GM12878 (cell line): ENCODE measurements around the gene RTP5. TPM values are rescaled to one million over a fixed set of nuclear protein-coding genes. Genes with fewer than 3 reads are reported as not detected.
A peak's percentile ranks its signal among the peaks of the same experiment; 100 is the strongest.

ENCODE experiments used
- ATAC-seq: fragments of 200-7000 bp; cut with Tn5 transposase; 3 replicates; pipeline ENCODE4 v1.9.1; 2020; ENCODE audit warnings: mild to moderate bottlenecking, moderate library complexity
- BruUV-seq: library from RNA; stranded (reverse); fragments of 400-500 nt; replicated peaks from 2 replicates; lab custom pipeline; 2021; lab: Mats Ljungman, UMichigan
- CTCF ChIA-PET: fragments of 300-600 bp; sonication (Branson Sonifier 250); formaldehyde crosslinking; extraction: SDS; loops from one replicate; lab custom pipeline; 2021; ENCODE audit warnings: inconsistent platforms; lab: Yijun Ruan, JAX
- POLR2A ChIA-PET: fragments of 350-600 bp; formaldehyde crosslinking; extraction: SDS; loops from one replicate; lab custom pipeline; 2021; ENCODE audit warnings: inconsistent platforms; lab: Charles Lee
- RAD21 ChIA-PET: fragments of 300-600 bp; sonication (Branson Sonifier 250); formaldehyde crosslinking; loops from one replicate; lab custom pipeline; 2023; ENCODE audit warnings: antibody characterized with exemption; ENCODE audit not compliant: unreplicated experiment; lab: Charles Lee
- SMC1A ChIA-PET: fragments of 300-600 bp; sonication (Branson Sonifier 250); formaldehyde crosslinking; loops from one replicate; lab custom pipeline; 2023; ENCODE audit not compliant: unreplicated experiment, uncharacterized antibody; lab: Charles Lee
- DNase-seq: peaks from one replicate; pipeline ENCODE4 v3.0.0-alpha.2; 2011; ENCODE audit warnings: low read depth, low spot score
- FAIRE-seq: peaks from 3 replicates; lab custom pipeline; 2011; peaks lifted over from hg19 to GRCh38; lab: Jason Lieb, UNC
- H2AFZ ChIP-seq: 2 replicates; pipeline ENCODE4 v1.6.0; 2011; ENCODE audit warnings: low read depth, low read length, control low read depth; ENCODE audit not compliant: control insufficient read depth
- H3K27ac ChIP-seq: 2 replicates; pipeline ENCODE4 v1.5.1; 2011; ENCODE audit warnings: control low read depth; ENCODE audit not compliant: control insufficient read depth, insufficient read depth
- H3K27me3 ChIP-seq, 2 experiments: replicated peaks in 1 of 2; 2 replicates each; pipeline versions ENCODE4 v1.6.0 to v1.6.1; 2011; ENCODE audit warnings: low read length in 1 of 2; ENCODE audit not compliant: control insufficient read depth in 2 of 2, insufficient read depth in 2 of 2
- H3K36me3 ChIP-seq, 2 experiments: 2 replicates each; pipeline ENCODE4 v1.5.1; 2011; ENCODE audit warnings: low read length in 1 of 2; ENCODE audit not compliant: control insufficient read depth in 2 of 2, insufficient read depth in 2 of 2
- H3K4me1 ChIP-seq: 2 replicates; pipeline ENCODE4 v1.6.1; 2011; ENCODE audit warnings: mild to moderate bottlenecking, low read length, moderate library complexity, mixed read lengths; ENCODE audit not compliant: control insufficient read depth, insufficient read depth
- H3K4me2 ChIP-seq: 2 replicates; pipeline ENCODE4 v1.6.0; 2011; ENCODE audit warnings: control low read depth; ENCODE audit not compliant: control insufficient read depth, insufficient read depth
- H3K4me3 ChIP-seq: fragments of 200-600 bp; sonication (generic); 2 replicates; pipeline ENCODE4 v1.5.1; 2016
- H3K79me2 ChIP-seq: 2 replicates; pipeline ENCODE4 v1.6.0; 2011; ENCODE audit warnings: low read length; ENCODE audit not compliant: control insufficient read depth, insufficient read depth
- H3K9ac ChIP-seq: 2 replicates; pipeline ENCODE4 v1.8.0; 2011; ENCODE audit warnings: low read length, control low read depth, mixed read lengths; ENCODE audit not compliant: control insufficient read depth, insufficient read depth
- H3K9me3 ChIP-seq: replicated peaks from 3 replicates; pipeline ENCODE4 v1.5.1; 2011; ENCODE audit warnings: mild to moderate bottlenecking, low read length; ENCODE audit not compliant: control insufficient read depth, insufficient read depth
- H4K20me1 ChIP-seq: 2 replicates; pipeline ENCODE4 v1.6.0; 2011; ENCODE audit not compliant: control insufficient read depth, insufficient read depth
- BMI1 ChIP-seq: fragments of 450-650 bp; IDR thresholded peaks from 2 replicates; pipeline ENCODE4 v1.6.1; 2016; ENCODE audit warnings: mild to moderate bottlenecking, moderate library complexity, borderline replicate concordance
- CREB1 ChIP-seq: IDR thresholded peaks from 2 replicates; pipeline ENCODE4 v1.6.1; 2012; ENCODE audit warnings: low read depth, mild to moderate bottlenecking, inconsistent platforms
- CTCF ChIP-seq, 3 experiments: IDR thresholded peaks in 2 of 3; conservative IDR thresholded peaks in 1 of 3; 2 replicates each; pipeline ENCODE4 v1.5.1; 2011; ENCODE audit warnings: low read depth in 3 of 3, low read length in 3 of 3, mild to moderate bottlenecking in 3 of 3, control low read depth in 2 of 3, moderate library complexity in 2 of 3, inconsistent platforms in 1 of 3, mixed read lengths in 1 of 3; ENCODE audit not compliant: control insufficient read depth in 2 of 3, insufficient read depth in 1 of 3; ENCODE audit errors: extremely low read depth in 1 of 3
- ETV6 ChIP-seq, 2 experiments: fragments of 450-650 bp in 1 of 2; IDR thresholded peaks in 1 of 2; conservative IDR thresholded peaks in 1 of 2; 2 replicates each; pipeline ENCODE4 v1.6.1; 2014; ENCODE audit warnings: antibody characterized with exemption in 1 of 2, borderline replicate concordance in 1 of 2, low read depth in 1 of 2, mild to moderate bottlenecking in 1 of 2, moderate library complexity in 1 of 2
- NBN ChIP-seq: fragments of 450-650 bp; IDR thresholded peaks from 2 replicates; pipeline ENCODE4 v1.6.1; 2016
- NR2C1 ChIP-seq: fragments of 450-650 bp; IDR thresholded peaks from 2 replicates; pipeline ENCODE4 v1.6.1; 2017; ENCODE audit warnings: antibody characterized with exemption, mild to moderate bottlenecking, moderate library complexity
- POLR2A ChIP-seq: IDR thresholded peaks from 2 replicates; pipeline ENCODE4 v1.6.1; 2011; ENCODE audit warnings: low read depth, mild to moderate bottlenecking, low read length
- RAD51 ChIP-seq: fragments of 450-650 bp; IDR thresholded peaks from 2 replicates; pipeline ENCODE4 v1.6.1; 2016; ENCODE audit warnings: moderate library complexity, mild to moderate bottlenecking, inconsistent platforms
- whole genome bisulfite sequencing: methylation state at CpG from one replicate; pipeline ENCODE4 v1.1.6; 2016; ENCODE audit warnings: low lambda C conversion rate; ENCODE audit not compliant: insufficient replicate concordance, insufficient coverage; ENCODE audit errors: missing lambda C conversion rate; 5-methylcytosine and 5-hydroxymethylcytosine counted together
- in situ Hi-C: fragments of 300-500 bp; cut with MboI; formaldehyde crosslinking; loops from 9 replicates; pipeline ENCODE4 v1.14.3; 2018; ENCODE audit warnings: mixed read lengths
- intact Hi-C: fragments of 100-400 bp; cut with micrococcal nuclease; formaldehyde crosslinking; loops from one replicate; pipeline ENCODE4 v1.14.2; 2022; ENCODE audit not compliant: unreplicated experiment
- polyA plus RNA-seq, 11 experiments: library from polyadenylated mRNA; depleted of rRNA in 4 of 11; unstranded in 6 of 11; stranded (reverse) in 5 of 11; fragments of >200 nt; fragmentation: Nextera tagmentation in 4 of 11; fragmentation: Illumina TruSeq in 1 of 11; extraction: Ambion mirVana in 4 of 11; extraction: Trizol in 1 of 11; gene quantifications; 1 replicate in 1 of 11; 2 replicates in 10 of 11; pipeline versions ENCODE4 v1.2.1 to v1.2.3, GENCODE V29; 2011 to 2016; ENCODE audit warnings: inconsistent platforms in 2 of 11, missing spikeins in 2 of 11, low read depth in 1 of 11
- total RNA-seq, 4 experiments: library from RNA; depleted of rRNA in 3 of 4; stranded (reverse); fragments of >200 nt in 3 of 4; fragmentation: Illumina TruSeq in 1 of 4; extraction: Trizol in 1 of 4; gene quantifications; 2 replicates each; pipeline versions ENCODE4 v1.2.1 to v1.2.3, GENCODE V29; 2013 to 2021
- TF ChIP-seq, protein P1 (sequence below): fragments of 150-350 bp; IDR thresholded peaks from 2 replicates; pipeline ENCODE4 v1.6.1; 2016; ENCODE audit warnings: low read depth, low read length
- TF ChIP-seq, protein P2 (sequence below): fragments of 450-650 bp; IDR thresholded peaks from 2 replicates; pipeline ENCODE4 v1.6.1; 2017; ENCODE audit warnings: mild to moderate bottlenecking, moderate library complexity

Gene RTP5
- total and polyA plus RNA-seq, 10 of the 15 experiments (the other 5 are each of a cell fraction or from before 2014, with no cell fraction given) = 0.05 TPM; not detected in 9

DNA sequence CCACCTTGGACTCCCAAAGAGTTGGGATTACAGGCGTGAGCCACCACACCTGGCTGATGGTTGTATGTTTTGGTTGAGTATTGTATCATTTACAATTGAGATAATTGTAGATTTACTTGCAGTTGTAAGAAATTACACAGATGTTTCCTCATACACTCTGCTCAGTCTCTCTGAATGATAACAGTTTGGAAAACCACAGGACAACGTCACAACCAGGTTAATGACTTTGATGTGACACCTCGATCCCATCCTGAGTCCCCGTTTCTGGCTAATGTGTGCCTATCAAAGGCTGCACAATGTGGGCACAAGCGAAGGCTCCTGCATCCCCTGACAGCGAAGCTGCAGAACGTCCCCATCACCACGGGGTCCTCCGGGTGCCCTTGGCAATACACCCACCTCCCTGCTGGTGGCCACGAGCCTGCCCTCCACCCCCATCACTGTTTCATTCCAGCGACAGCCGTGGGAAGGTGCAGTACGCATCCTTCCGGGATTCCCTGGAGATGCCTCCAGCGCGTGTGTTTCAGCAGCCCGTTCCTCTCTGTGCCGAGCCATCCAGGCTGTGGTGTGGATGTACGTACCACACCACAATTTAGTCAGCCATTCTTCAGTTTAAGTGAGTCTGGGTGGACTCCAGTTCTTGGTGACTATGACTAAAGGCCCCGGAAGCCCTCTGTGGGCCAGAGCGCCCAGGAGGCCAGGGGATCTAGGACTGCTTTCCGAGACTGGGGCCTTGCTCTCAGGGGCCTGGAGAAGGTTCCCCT lies 6.6 kb upstream of the RTP5 start:
- H3K36me3 ChIP-seq = no peaks in the 10 kb centered on the region
- ChIA-PET POLR2A (no interaction called here), SMC1A (no interaction called here), RAD21 (no interaction called here), CTCF (no interaction called here)
- ATAC-seq (no peak), FAIRE-seq (no peak), DNase-seq (no peak)
- peaks cover 3% of the 10 kb centered on the region; the same call in 1 of the 2 replicates for H4K20me1 ChIP-seq
- intact Hi-C loops (no loop called here), in situ Hi-C loops (no loop called here)
- H3K4me1 ChIP-seq = peaks cover 45% of the 10 kb centered on the region
- no peak overlapping the region for H2AFZ ChIP-seq
- H3K9ac ChIP-seq = no peak overlapping the region
- no peak overlapping the region for H3K4me3 ChIP-seq
- TF ChIP-seq NR2C1 = no peak
- no peak for TF ChIP-seq BMI1
- TF ChIP-seq NBN = no peak
- TF ChIP-seq CTCF (IDR thresholded peaks at IDR 0.05 in 2 of 3, conservative IDR thresholded peaks at IDR 0.05 in 1 of 3; ENCODE audit: control insufficient read depth in 2 of 3, extremely low read depth in 1 of 3, insufficient read depth in 1 of 3, low read depth in 3 of 3, low read length in 3 of 3) = no peak
- no peak for TF ChIP-seq RAD51
- TF ChIP-seq ETV6 (conservative IDR thresholded peaks at IDR 0.05 in 1 of 2, IDR thresholded peaks at IDR 0.05 in 1 of 2; ENCODE audit: borderline replicate concordance in 1 of 2, low read depth in 1 of 2) = no peak
- TF ChIP-seq, protein P1, sequence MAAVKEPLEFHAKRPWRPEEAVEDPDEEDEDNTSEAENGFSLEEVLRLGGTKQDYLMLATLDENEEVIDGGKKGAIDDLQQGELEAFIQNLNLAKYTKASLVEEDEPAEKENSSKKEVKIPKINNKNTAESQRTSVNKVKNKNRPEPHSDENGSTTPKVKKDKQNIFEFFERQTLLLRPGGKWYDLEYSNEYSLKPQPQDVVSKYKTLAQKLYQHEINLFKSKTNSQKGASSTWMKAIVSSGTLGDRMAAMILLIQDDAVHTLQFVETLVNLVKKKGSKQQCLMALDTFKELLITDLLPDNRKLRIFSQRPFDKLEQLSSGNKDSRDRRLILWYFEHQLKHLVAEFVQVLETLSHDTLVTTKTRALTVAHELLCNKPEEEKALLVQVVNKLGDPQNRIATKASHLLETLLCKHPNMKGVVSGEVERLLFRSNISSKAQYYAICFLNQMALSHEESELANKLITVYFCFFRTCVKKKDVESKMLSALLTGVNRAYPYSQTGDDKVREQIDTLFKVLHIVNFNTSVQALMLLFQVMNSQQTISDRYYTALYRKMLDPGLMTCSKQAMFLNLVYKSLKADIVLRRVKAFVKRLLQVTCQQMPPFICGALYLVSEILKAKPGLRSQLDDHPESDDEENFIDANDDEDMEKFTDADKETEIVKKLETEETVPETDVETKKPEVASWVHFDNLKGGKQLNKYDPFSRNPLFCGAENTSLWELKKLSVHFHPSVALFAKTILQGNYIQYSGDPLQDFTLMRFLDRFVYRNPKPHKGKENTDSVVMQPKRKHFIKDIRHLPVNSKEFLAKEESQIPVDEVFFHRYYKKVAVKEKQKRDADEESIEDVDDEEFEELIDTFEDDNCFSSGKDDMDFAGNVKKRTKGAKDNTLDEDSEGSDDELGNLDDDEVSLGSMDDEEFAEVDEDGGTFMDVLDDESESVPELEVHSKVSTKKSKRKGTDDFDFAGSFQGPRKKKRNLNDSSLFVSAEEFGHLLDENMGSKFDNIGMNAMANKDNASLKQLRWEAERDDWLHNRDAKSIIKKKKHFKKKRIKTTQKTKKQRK = no peak
- no peak for TF ChIP-seq POLR2A
- TF ChIP-seq, protein P2, sequence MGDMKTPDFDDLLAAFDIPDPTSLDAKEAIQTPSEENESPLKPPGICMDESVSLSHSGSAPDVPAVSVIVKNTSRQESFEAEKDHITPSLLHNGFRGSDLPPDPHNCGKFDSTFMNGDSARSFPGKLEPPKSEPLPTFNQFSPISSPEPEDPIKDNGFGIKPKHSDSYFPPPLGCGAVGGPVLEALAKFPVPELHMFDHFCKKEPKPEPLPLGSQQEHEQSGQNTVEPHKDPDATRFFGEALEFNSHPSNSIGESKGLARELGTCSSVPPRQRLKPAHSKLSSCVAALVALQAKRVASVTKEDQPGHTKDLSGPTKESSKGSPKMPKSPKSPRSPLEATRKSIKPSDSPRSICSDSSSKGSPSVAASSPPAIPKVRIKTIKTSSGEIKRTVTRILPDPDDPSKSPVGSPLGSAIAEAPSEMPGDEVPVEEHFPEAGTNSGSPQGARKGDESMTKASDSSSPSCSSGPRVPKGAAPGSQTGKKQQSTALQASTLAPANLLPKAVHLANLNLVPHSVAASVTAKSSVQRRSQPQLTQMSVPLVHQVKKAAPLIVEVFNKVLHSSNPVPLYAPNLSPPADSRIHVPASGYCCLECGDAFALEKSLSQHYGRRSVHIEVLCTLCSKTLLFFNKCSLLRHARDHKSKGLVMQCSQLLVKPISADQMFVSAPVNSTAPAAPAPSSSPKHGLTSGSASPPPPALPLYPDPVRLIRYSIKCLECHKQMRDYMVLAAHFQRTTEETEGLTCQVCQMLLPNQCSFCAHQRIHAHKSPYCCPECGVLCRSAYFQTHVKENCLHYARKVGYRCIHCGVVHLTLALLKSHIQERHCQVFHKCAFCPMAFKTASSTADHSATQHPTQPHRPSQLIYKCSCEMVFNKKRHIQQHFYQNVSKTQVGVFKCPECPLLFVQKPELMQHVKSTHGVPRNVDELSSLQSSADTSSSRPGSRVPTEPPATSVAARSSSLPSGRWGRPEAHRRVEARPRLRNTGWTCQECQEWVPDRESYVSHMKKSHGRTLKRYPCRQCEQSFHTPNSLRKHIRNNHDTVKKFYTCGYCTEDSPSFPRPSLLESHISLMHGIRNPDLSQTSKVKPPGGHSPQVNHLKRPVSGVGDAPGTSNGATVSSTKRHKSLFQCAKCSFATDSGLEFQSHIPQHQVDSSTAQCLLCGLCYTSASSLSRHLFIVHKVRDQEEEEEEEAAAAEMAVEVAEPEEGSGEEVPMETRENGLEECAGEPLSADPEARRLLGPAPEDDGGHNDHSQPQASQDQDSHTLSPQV = no peak
- TF ChIP-seq CREB1 = no peak
- no peaks in the 10 kb centered on the region; a peak in 1 of 4 replicates for H3K27me3 ChIP-seq
- H3K79me2 ChIP-seq = peaks cover 7% of the 10 kb centered on the region
- H3K9me3 ChIP-seq = no peaks in the 10 kb centered on the region; the same call in 1 of the 3 replicates
- 57% methylated on average over 20 of the region's 22 CpGs for WGBS
- H3K27ac ChIP-seq = no peak overlapping the region
- no TSS peak for BruUV-seq
- H3K4me2 ChIP-seq = peak overlapping the region; percentile 62
